GM15510 (cell line): Measurements from ENCODE around the gene ERAS.

Experiments
- POLR2A ChIP-seq: IDR thresholded peaks from 3 replicates; pipeline ENCODE4 v1.6.1; 2011; ENCODE audit warnings: borderline replicate concordance; ENCODE audit not compliant: insufficient read length; ENCODE audit errors: extremely low read depth

The ERAS gene

GRCh38 chrX:48826135-48826875 lies at the start of gene ERAS:
TSS of gene ERAS (plus strand) at chrX:48826513. CDS start at chrX:48829124, 2,611 bp downstream.
- no peak for TF ChIP-seq POLR2A

GRCh38 chrX:48776818-48777439 lies 49.4 kb upstream of the ERAS start:
- no peak for TF ChIP-seq POLR2A

- TF ChIP-seq POLR2A = no peak
Observed at GRCh38 chrX:48779399-48779798, 46.9 kb upstream of the ERAS start.

- TF ChIP-seq POLR2A = no peak
Observed at GRCh38 chrX:48781705-48782104, 44.6 kb upstream of the ERAS start.

GRCh38 chrX:48782216-48782615 lies 44.1 kb upstream of the ERAS start:
- no peak for TF ChIP-seq POLR2A

- no peak for TF ChIP-seq POLR2A
Observed at GRCh38 chrX:48782795-48783194, 43.5 kb upstream of the ERAS start.

GRCh38 chrX:48784726-48785125 lies 41.6 kb upstream of the ERAS start:
- no peak for TF ChIP-seq POLR2A

- TF ChIP-seq POLR2A = no peak
Observed at GRCh38 chrX:48785186-48785539, 41.1 kb upstream of the ERAS start.

GRCh38 chrX:48785540-48786214 lies 40.6 kb upstream of the ERAS start:
- TF ChIP-seq POLR2A = no peak

GRCh38 chrX:48786341-48786800 lies 39.9 kb upstream of the ERAS start, which contains the start of gene GATA1:
TSS of gene GATA1 (plus strand) at chrX:48786590. CDS start at chrX:48791110, 4,520 bp downstream.
- no peak for TF ChIP-seq POLR2A

GRCh38 chrX:48786825-48787504 lies 39.3 kb upstream of the ERAS start:
- no peak for TF ChIP-seq POLR2A

GRCh38 chrX:48787505-48788443 lies 38.5 kb upstream of the ERAS start:
- no peak for TF ChIP-seq POLR2A

GRCh38 chrX:48789366-48790220 lies 36.7 kb upstream of the ERAS start:
- TF ChIP-seq POLR2A = no peak
